GM19467 (cell line): ENCODE data around the gene AJUBA.
"Not testable (repeated sequence)": the region's sequence is repeated elsewhere in the genome, so short reads cannot be mapped to it uniquely, and the experiment has no call there.

Experiments
- ATAC-seq: cut with Tn5 transposase; IDR thresholded peaks from one replicate; pipeline ENCODE4 v1.9.1; 2021; ENCODE audit warnings: mild to moderate bottlenecking, moderate library complexity; ENCODE audit not compliant: unreplicated experiment

AJUBA gene

GRCh38 chr14:22981090-22981875, 1.1 kb downstream of the AJUBA start:
- ATAC-seq, result no peak

GRCh38 chr14:22980672-22981089, 1.7 kb downstream of the AJUBA start:
- ATAC-seq, result no peak

DNA sequence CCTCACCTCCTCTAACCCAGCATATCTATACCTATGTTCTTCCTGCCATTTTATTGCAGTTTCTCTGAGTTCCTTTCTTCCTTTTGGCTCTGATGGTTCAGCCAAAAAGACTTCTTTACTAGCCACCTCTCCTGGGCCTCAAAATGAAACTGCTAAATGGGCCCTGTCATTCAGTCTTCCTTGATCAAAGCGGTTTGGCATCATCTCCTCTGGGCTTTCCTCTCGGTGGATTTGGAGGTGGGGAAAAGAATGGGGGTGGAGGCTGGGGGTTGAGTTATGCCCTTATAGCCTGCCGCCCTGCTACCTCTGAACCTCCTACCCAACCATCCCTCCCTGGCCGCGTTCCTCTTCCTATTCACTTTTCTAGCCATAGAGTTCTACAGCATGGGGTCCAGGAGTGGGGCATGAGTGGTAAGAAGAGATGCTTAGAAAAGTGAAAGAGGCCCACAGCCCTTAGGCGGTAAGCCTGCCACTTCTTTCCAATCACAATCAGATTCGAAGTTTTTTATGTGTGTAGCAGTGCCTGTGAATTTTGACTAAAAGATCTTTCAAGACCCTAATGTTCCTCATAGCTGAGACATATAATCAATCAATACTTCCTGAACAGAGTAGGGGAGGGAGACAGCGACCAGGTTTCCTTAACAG, 2.5 kb downstream of the AJUBA start:
- ATAC-seq, result no peak

DNA sequence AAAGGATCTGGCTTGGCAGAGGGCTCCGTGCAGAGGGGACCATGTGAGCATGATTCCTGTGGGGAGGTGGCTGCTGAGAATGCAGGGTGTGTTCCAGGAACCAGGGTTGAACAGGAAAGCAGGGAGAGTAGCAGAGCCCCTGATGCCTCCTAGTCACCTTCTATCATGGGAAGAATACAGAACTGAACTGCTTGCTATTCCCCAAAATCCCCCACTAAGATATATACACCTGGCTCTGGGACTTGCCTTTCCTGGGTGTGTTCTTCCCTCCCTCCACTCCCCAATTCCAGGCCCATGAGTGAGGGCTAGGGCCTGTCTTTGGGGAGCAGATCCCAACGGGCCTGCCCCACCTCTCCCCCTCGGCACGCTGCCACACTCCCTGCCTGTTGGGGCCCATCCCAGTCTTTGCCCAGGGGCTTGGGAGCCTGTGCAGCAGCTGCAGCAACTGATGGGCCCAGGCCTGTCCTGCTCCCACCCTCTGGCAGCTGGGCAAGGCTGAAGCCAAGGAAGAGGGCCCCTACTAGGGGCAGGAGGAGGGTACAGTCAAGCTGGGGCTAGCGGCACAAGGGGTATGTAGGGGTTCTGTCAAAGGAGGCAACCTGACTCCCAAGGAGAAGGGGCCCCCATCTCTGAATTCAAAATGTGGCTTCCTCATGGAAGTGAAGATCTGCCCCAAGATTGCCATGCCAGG, 3.2 kb downstream of the AJUBA start:
- ATAC-seq, result no peak

- no peak for ATAC-seq
Observed at GRCh38 chr14:22978487-22978837, 3.9 kb downstream of the AJUBA start.

DNA sequence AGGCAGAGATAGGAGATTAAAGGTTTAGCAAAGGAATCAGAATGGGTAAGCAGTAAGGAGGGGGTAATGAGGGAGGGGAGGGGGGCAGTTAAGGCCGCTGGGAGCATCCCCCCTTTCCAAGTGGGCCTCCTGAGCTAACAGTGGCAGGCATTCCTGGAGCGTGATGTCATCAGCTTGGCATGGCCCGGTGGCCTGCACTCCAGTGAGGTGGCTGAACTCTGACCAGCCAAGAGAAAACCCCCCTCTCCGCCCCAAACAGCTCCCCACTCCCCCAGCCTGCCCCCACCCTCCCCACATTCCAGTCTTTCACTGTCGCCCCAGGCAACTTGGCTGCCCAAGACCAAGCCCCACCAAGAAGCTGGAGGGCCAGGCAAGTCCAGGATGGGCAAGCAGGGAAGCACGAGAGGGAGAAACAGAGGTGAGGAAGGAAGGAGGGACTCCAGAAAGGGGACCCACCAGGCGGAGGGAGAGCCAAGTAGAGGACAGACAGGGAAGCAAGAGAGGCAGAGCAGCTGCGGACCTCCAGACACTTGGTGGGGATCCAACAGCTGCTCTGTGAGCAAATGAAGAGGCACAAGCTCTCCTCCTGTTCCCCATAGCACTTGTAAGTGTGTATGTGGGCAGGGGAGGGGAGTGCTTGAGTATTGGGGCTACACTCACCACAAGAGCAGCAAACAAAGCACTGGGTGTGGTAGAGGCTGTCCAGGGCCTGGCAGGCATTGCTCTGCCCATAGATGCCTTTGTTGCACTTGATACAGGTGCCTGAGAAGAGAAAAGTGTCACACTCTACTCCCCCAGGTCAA, 4.5 kb downstream of the AJUBA start:
- no peak for ATAC-seq

DNA sequence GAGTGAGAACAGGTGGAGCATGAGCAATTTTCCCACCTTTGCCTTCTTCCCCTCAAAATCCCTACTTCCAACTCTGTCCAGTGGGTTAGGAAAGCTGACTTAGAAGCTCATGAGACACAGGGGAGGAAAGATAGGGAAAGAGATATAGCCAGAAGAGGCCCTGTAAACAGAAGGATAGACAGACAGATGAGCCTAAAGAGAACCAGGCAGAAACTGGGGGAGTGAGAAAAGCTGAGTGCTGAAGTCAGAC, 5.0 kb downstream of the AJUBA start:
- ATAC-seq, result no peak

GRCh38 chr14:22976620-22977433, 5.5 kb downstream of the AJUBA start:
- ATAC-seq, result no peak

GRCh38 chr14:22974530-22975313, 7.6 kb downstream of the AJUBA start:
- no peak for ATAC-seq

- ATAC-seq, result no peak
Observed at GRCh38 chr14:22973217-22974032, 8.9 kb downstream of the AJUBA start.

DNA sequence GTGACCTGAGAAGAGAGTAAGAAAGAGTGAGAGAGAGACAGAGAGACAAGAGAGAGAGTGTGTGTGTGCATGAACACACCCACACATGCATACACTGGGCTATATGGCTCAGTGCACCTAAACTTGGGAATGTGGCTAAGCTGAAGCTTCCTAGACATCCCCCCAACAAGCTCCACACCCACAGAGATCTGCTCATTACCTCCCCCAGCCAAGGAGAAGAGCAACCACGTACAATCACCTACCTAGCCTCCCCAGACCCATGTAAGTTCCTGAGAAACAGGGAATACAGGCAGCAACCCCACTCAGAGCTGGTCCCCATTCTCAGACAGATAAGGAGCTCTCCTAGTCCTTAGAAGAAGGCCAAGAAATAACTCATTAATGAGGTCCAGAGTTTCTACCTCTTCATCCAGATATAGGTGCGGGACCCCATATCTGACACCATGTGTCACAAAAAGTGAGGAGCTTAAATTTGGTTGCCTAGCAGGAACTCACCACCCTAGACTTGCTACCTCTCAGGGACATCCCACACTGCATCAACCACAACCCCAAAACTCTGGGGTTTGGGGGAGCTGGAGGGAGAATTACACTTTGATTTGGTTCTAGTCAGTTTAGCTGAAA, 9.9 kb downstream of the AJUBA start:
- no peak for ATAC-seq

DNA sequence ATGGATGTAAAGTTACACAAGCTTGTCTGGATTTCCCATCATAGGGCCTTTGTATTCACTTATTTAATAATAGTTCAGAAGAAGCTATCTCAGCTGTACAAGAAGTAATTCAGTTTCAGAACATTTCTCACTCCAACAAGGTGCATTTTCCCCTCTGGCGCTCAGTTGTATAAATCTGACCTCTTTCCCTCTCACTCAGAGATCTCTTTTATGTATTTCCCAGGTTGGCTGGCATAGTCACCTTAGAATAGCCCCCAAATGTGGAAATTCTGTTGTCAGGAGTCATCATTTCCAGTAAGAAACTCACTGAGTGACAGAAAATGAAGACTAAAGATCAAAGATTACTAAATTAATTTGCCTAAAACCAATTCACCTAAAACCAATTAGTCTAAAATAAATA, 11.2 kb downstream of the AJUBA start:
- ATAC-seq, result no peak

DNA sequence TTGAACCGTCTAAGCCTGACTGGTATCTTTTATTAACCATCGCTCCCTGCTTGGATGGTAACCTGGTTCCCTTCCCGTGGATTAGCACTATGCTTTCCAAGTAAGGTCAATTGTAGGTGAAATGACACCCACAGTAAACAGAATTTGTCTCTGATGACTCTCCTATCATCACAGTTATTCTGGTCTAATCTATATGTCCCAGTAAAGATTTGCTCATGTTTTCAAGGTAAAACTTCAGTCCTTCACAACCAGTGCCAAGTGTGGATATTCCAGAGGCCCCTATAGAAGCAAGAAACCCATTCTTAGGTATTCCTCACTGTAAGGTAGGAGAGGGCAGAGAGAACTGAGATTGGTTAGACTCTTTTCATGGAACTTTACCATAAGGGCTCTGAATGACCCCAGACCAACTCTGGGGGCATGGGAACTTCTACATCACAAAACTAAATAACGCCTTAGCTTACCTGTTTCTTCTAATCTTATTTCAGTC, 15.5 kb downstream of the AJUBA start:
- no peak for ATAC-seq

GRCh38 chr14:22965916-22966782, 16.2 kb downstream of the AJUBA start:
- not testable (repeated sequence) for ATAC-seq

- no peak for ATAC-seq
Observed at GRCh38 chr14:22962061-22962676, 20.2 kb downstream of the AJUBA start.

- no peak for ATAC-seq
Observed at GRCh38 chr14:22955702-22956569, 26.4 kb downstream of the AJUBA start.
